Activated B cell treated with CpG ODN at 0.5 μM for 24 hours (primary cell): ENCODE results near the gene ZNF132. TPM values are rescaled to one million over a fixed set of nuclear protein-coding genes. Genes with fewer than 3 reads are reported as not detected.
A peak's percentile ranks its signal among the peaks of the same experiment; 100 is the strongest.

Source experiments
- ATAC-seq: fragments of 200-7000 bp; cut with Tn5 transposase; one replicate; pipeline ENCODE4 v1.10.0; 2021; ENCODE audit warnings: low read depth, mild to moderate bottlenecking, moderate library complexity
- CTCF ChIA-PET: fragments of 350-600 bp; sonication (Branson Sonifier 250); formaldehyde crosslinking; loops from one replicate; lab custom pipeline; 2021; ENCODE audit warnings: antibody characterized with exemption; lab: Charles Lee
- POLR2A ChIA-PET: fragments of 350-600 bp; sonication (Branson Sonifier 250); formaldehyde crosslinking; loops from one replicate; lab custom pipeline; 2021; ENCODE audit warnings: antibody characterized with exemption; lab: Charles Lee
- DNase-seq: peaks from one replicate; pipeline ENCODE4 v3.0.0; 2022
- H3K27ac Mint-ChIP-seq: one replicate; pipeline ENCODE4 v1.8.0; 2020; ENCODE audit warnings: mixed read lengths
- H3K27me3 Mint-ChIP-seq: one replicate; pipeline ENCODE4 v1.8.0; 2021; ENCODE audit warnings: mixed read lengths
- H3K36me3 Mint-ChIP-seq: one replicate; pipeline ENCODE4 v1.8.0; 2021; ENCODE audit warnings: low read depth, mixed read lengths
- H3K4me1 Mint-ChIP-seq: one replicate; pipeline ENCODE4 v1.8.0; 2021; ENCODE audit warnings: mixed read lengths
- H3K4me3 Mint-ChIP-seq: one replicate; pipeline ENCODE4 v1.8.0; 2020; ENCODE audit warnings: mild to moderate bottlenecking, mixed read lengths
- H3K9me3 Mint-ChIP-seq: one replicate; pipeline ENCODE4 v1.8.0; 2020; ENCODE audit warnings: mixed read lengths
- intact Hi-C: fragments of 100-400 bp; cut with micrococcal nuclease; formaldehyde crosslinking; loops from one replicate; pipeline ENCODE4 v1.15.1; 2024
- total RNA-seq: library from RNA; stranded (reverse); gene quantifications from 2 replicates; pipeline ENCODE4 v1.2.3, GENCODE V29; 2022
- TF ChIP-seq, protein P1 (sequence below): fragments of 200-600 bp; IDR thresholded peaks from one replicate; pipeline ENCODE4 v1.8.0; 2022; ENCODE audit warnings: antibody characterized with exemption, mild to moderate bottlenecking

The ZNF132 gene
- total RNA-seq, 1 donor from 2014 or later: 10.4 TPM

- H3K4me1 Mint-ChIP-seq: peaks cover 16% of the 10 kb centered on the region
- peaks cover 30% of the 10 kb centered on the region for H3K36me3 Mint-ChIP-seq
- TF ChIP-seq, protein P1, sequence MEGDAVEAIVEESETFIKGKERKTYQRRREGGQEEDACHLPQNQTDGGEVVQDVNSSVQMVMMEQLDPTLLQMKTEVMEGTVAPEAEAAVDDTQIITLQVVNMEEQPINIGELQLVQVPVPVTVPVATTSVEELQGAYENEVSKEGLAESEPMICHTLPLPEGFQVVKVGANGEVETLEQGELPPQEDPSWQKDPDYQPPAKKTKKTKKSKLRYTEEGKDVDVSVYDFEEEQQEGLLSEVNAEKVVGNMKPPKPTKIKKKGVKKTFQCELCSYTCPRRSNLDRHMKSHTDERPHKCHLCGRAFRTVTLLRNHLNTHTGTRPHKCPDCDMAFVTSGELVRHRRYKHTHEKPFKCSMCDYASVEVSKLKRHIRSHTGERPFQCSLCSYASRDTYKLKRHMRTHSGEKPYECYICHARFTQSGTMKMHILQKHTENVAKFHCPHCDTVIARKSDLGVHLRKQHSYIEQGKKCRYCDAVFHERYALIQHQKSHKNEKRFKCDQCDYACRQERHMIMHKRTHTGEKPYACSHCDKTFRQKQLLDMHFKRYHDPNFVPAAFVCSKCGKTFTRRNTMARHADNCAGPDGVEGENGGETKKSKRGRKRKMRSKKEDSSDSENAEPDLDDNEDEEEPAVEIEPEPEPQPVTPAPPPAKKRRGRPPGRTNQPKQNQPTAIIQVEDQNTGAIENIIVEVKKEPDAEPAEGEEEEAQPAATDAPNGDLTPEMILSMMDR: no peak
- POLR2A ChIA-PET: no interaction called here
- CTCF ChIA-PET: no interaction called here
- DNase-seq (no peak), ATAC-seq (no peak)
- H3K9me3 Mint-ChIP-seq: no peaks in the 10 kb centered on the region
- no peak overlapping the region for H3K27ac Mint-ChIP-seq
- no peak overlapping the region for H3K4me3 Mint-ChIP-seq
- intact Hi-C loops: no loop called here
- H3K27me3 Mint-ChIP-seq: peaks cover 7% of the 10 kb centered on the region
Observed at GRCh38 chr19:58397533-58398037, 42.4 kb downstream of the ZNF132 start.

- TF ChIP-seq, protein P1: no peak
- intact Hi-C loops: no loop called here
- ChIA-PET CTCF (no interaction called here), POLR2A (interaction anchor here (1.3 kb wide), 1 partner anchor 10 kb away, joined by 3 read pairs; the partner anchor contains the start of gene RPS5)
- Mint-ChIP-seq H3K27ac (no peak overlapping the region), H3K27me3 (peaks cover 7% of the 10 kb centered on the region), H3K4me1 (peaks cover 16% of the 10 kb centered on the region), H3K4me3 (no peak overlapping the region), H3K9me3 (no peaks in the 10 kb centered on the region), H3K36me3 (peaks cover 36% of the 10 kb centered on the region)
- ATAC-seq (no peak), DNase-seq (no peak)
Observed at GRCh38 chr19:58396691-58397532, 43.0 kb downstream of the ZNF132 start.

DNA sequence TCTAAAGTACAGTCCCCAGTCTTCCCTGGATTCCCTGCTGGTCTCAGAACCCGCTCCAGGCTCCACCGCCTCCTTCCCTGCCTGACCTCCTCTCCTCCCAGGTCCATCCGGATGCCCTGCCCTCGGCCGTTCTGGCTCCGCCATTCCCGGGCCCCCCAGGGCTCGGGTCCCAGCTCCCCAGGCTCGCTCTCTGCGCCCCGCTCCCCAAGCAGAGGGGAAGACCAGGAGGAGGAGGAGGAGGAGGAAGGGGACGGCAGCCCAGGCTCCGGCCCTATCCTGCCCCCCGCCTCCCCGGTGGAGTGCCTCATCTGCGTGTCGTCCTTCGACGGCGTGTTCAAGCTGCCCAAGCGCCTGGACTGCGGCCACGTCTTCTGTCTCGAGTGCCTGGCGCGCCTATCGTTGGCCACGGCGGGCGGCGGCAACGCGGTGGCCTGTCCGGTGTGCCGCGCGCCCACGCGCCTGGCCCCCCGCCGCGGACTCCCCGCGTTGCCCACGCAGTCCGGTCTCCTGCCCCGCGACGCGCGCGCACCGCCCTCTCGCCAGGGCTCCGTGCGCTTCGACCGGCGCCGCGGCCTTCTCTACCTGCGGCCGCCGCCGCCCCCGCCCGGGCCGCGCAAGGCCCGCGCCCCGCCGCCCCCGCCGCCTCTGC is 43.9 kb downstream of the ZNF132 start:
- H3K27ac Mint-ChIP-seq: no peak overlapping the region
- intact Hi-C loops: no loop called here
- DNase-seq: no peak
- ChIA-PET POLR2A (interaction anchor here (1.3 kb wide), 1 partner anchor 9 kb away, joined by 3 read pairs; the partner anchor contains the start of gene RPS5), CTCF (no interaction called here)
- peaks cover 40% of the 10 kb centered on the region for H3K36me3 Mint-ChIP-seq
- no peaks in the 10 kb centered on the region for H3K9me3 Mint-ChIP-seq
- TF ChIP-seq, protein P1: no peak
- ATAC-seq: no peak
- peaks cover 6% of the 10 kb centered on the region for H3K27me3 Mint-ChIP-seq
- H3K4me3 Mint-ChIP-seq: no peak overlapping the region
- H3K4me1 Mint-ChIP-seq: peaks cover 15% of the 10 kb centered on the region

- POLR2A ChIA-PET: interaction anchor here (1.3 kb wide), 1 partner anchor 8 kb away, joined by 3 read pairs; the partner anchor contains the start of gene RPS5
- TF ChIP-seq, protein P1: no peak
- Mint-ChIP-seq H3K9me3 (no peaks in the 10 kb centered on the region), H3K36me3 (peaks cover 47% of the 10 kb centered on the region), H3K27me3 (peaks cover 4% of the 10 kb centered on the region), H3K27ac (no peak within 1 kb of the TSS), H3K4me1 (peaks cover 15% of the 10 kb centered on the region), H3K4me3 (no peak within 1 kb of the TSS)
- ATAC-seq: peak; percentile 26
- intact Hi-C loops: no loop called here
- no peak for DNase-seq
- CTCF ChIA-PET: no interaction called here
Observed at GRCh38 chr19:58395220-58395978, 44.6 kb downstream of the ZNF132 start, which contains the start of gene RNF225. Gene RNF225, plus strand, starts transcription at chr19:58395656. Its CDS starts 434 bp downstream, at chr19:58396090.
